ENCODE data around the gene TCTN1. TPM values are rescaled to one million over a fixed set of nuclear protein-coding genes. Genes with fewer than 3 reads are reported as not detected.

TCTN1 gene
- total RNA-seq, 2 experiments from 2014 or later = 5.0 to 5.5 TPM

DNA sequence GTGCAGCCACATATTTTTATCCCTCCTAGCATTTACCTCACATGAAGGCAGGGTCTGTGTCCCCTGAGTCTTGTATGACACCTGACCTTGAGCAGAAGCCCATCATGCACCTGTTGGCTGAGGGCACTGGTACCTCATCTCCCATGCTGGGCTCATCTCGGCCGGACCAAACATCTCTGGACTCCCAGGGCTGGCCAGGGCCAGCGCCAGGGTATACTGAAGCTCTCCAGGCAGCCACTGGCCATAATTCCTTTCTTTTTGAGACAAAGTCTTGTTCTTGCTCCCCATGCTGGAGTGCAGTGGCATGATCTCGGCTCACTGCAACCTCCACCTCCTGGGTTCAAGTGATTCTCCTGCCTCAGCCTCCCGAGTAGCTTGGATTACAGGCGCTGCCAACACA lies 53.0 kb downstream of the TCTN1 start:
- peaks cover 66% of the 10 kb centered on the region for H3K36me3 Mint-ChIP-seq (ENCODE audit: low read depth)
- Histone ChIP-seq H3K4me1 (ENCODE audit: insufficient read depth, low read length) (peaks cover 26% of the 10 kb centered on the region), H3K36me3 (ENCODE audit: insufficient read depth, low read length) (peaks cover 3% of the 10 kb centered on the region), H3K9me3 (ENCODE audit: control insufficient read depth in 1 of 2, insufficient read depth in 1 of 2, low read length in 2 of 2) (peaks cover 17 to 24% of the 10 kb centered on the region in 2 experiments), H3K27me3 (ENCODE audit: control insufficient read depth in 1 of 2, insufficient read depth in 2 of 2, low read length in 2 of 2) (no peaks in the 10 kb centered on the region), H3K4me3 (ENCODE audit: low read length) (no peak overlapping the region), H3K27ac (ENCODE audit: low read depth in 1 of 2, low read length in 2 of 2) (no peak overlapping the region)
- peaks cover 28% of the 10 kb centered on the region for H3K4me1 Mint-ChIP-seq (ENCODE audit: low read depth)
- DNase-seq (no peak), ATAC-seq (ENCODE audit: poor library complexity) (no peak)
- intact Hi-C loops (cut with DNase I, micrococcal nuclease) = no loop called here
- CTCF ChIA-PET = no interaction called here
- H3K27me3 Mint-ChIP-seq = no peaks in the 10 kb centered on the region
- POLR2A ChIA-PET = no interaction called here
- H3K4me3 Mint-ChIP-seq = no peak overlapping the region
- peaks cover 3% of the 10 kb centered on the region for H3K9me3 Mint-ChIP-seq
- H3K27ac Mint-ChIP-seq = no peak overlapping the region
- TF ChIP-seq, protein P1, sequence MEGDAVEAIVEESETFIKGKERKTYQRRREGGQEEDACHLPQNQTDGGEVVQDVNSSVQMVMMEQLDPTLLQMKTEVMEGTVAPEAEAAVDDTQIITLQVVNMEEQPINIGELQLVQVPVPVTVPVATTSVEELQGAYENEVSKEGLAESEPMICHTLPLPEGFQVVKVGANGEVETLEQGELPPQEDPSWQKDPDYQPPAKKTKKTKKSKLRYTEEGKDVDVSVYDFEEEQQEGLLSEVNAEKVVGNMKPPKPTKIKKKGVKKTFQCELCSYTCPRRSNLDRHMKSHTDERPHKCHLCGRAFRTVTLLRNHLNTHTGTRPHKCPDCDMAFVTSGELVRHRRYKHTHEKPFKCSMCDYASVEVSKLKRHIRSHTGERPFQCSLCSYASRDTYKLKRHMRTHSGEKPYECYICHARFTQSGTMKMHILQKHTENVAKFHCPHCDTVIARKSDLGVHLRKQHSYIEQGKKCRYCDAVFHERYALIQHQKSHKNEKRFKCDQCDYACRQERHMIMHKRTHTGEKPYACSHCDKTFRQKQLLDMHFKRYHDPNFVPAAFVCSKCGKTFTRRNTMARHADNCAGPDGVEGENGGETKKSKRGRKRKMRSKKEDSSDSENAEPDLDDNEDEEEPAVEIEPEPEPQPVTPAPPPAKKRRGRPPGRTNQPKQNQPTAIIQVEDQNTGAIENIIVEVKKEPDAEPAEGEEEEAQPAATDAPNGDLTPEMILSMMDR (IDR thresholded peaks at IDR 0.05) = no peak

DNA sequence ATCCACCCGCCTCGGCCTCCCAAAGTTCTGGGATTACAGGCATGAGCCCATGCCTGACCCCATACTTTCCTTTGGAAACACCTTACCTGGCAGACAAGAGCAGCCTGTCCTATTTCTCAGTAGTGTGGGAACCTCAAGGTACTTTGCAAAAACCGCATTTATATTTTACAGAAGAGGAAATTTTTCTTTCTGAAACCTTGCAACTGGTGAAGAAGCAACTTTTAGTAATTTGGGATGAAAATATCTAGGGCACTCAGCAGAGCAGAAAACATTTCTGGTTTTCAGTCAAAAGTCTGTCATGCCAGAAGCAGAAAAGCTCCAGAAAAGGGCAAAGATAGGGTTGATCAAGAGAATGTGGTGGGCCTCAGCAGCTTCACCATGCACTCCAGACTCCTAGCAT lies 53.7 kb downstream of the TCTN1 start:
- H3K9me3 ChIP-seq (ENCODE audit: control insufficient read depth in 1 of 2, insufficient read depth in 1 of 2, low read length in 2 of 2) = peaks cover 17 to 24% of the 10 kb centered on the region in 2 experiments
- peaks cover 25% of the 10 kb centered on the region for H3K4me1 Mint-ChIP-seq (ENCODE audit: low read depth)
- H3K4me3 ChIP-seq (ENCODE audit: low read length) = no peak overlapping the region
- ChIA-PET POLR2A (interaction anchor here (1.6 kb wide), 1 partner anchor 20 kb away, joined by 3 read pairs; no protein-coding TSS in a partner anchor), CTCF (no interaction called here)
- no peak overlapping the region for H3K27ac ChIP-seq (ENCODE audit: low read depth in 1 of 2, low read length in 2 of 2)
- H3K4me3 Mint-ChIP-seq = no peak overlapping the region
- ATAC-seq (ENCODE audit: poor library complexity) (no peak), DNase-seq (no peak)
- TF ChIP-seq, protein P1 (IDR thresholded peaks at IDR 0.05) = no peak
- H3K27me3 ChIP-seq (ENCODE audit: control insufficient read depth in 1 of 2, insufficient read depth in 2 of 2, low read length in 2 of 2) = no peaks in the 10 kb centered on the region
- peaks cover 21% of the 10 kb centered on the region for H3K4me1 ChIP-seq (ENCODE audit: insufficient read depth, low read length)
- H3K27me3 Mint-ChIP-seq = no peaks in the 10 kb centered on the region
- H3K36me3 ChIP-seq (ENCODE audit: insufficient read depth, low read length) = peaks cover 3% of the 10 kb centered on the region
- no peak overlapping the region for H3K27ac Mint-ChIP-seq
- intact Hi-C loops (cut with DNase I, micrococcal nuclease) = no loop called here
- peaks cover 3% of the 10 kb centered on the region for H3K9me3 Mint-ChIP-seq
- H3K36me3 Mint-ChIP-seq (ENCODE audit: low read depth) = peaks cover 70% of the 10 kb centered on the region

DNA sequence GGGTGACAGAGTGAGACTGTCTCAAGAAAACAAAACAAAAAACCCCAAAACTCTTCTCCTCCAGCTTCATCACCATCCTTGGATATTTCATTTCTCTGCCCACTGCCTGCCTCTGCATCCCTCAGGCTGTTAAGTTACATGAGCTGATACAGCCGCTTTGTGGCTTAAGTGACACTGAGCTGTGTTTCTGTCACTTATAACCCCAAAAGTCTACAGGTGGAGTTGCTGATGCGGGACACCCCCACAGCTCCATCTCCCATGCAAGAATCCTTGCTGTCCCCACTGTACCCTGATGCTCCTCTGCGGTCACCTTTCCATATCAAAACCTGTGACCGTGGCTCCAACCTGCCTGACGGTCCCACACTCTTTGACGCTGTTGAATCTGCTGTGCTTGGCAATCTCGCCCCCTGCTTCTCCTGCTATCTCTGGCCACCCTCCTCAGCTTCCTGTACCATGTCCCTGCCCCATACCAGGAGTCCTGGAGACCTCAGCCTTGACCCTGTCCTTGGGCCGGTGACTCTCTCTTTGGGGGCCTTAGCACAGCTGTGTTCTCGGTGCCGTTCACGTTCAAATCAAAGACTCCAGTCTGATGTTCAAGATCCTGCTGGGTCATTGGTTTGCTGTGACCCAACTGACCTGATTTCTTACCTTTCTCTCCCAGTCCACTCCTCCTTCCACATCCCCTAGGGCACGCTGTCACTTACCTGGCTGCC lies 54.7 kb downstream of the TCTN1 start:
- POLR2A ChIA-PET = interaction anchor here (0.6 to 1.6 kb wide), 2 partner anchors 19 to 237 kb away, joined by 3 read pairs; no protein-coding TSS in a partner anchor
- no peak overlapping the region for H3K4me3 Mint-ChIP-seq
- CTCF ChIA-PET = no interaction called here
- peaks cover 71% of the 10 kb centered on the region for H3K36me3 Mint-ChIP-seq (ENCODE audit: low read depth)
- H3K4me1 Mint-ChIP-seq (ENCODE audit: low read depth) = peaks cover 25% of the 10 kb centered on the region
- intact Hi-C loops (cut with DNase I, micrococcal nuclease) = no loop called here
- no peak overlapping the region for H3K27ac Mint-ChIP-seq
- H3K27ac ChIP-seq (ENCODE audit: low read depth in 1 of 2, low read length in 2 of 2) = no peak overlapping the region
- DNase-seq = no peak
- H3K4me1 ChIP-seq (ENCODE audit: insufficient read depth, low read length) = peaks cover 21% of the 10 kb centered on the region
- peaks cover 3% of the 10 kb centered on the region for H3K9me3 Mint-ChIP-seq
- no peaks in the 10 kb centered on the region for H3K27me3 ChIP-seq (ENCODE audit: control insufficient read depth in 1 of 2, insufficient read depth in 2 of 2, low read length in 2 of 2)
- H3K36me3 ChIP-seq (ENCODE audit: insufficient read depth, low read length) = peaks cover 3% of the 10 kb centered on the region
- no peak for ATAC-seq (ENCODE audit: poor library complexity)
- TF ChIP-seq, protein P1 (IDR thresholded peaks at IDR 0.05) = no peak
- no peaks in the 10 kb centered on the region for H3K27me3 Mint-ChIP-seq
- H3K9me3 ChIP-seq (ENCODE audit: control insufficient read depth in 1 of 2, insufficient read depth in 1 of 2, low read length in 2 of 2) = peaks cover 17 to 24% of the 10 kb centered on the region in 2 experiments
- H3K4me3 ChIP-seq (ENCODE audit: low read length) = no peak overlapping the region
